ENCODE measurements around the gene PITX1.

GRCh38 chr5:135015942-135016341, 18.1 kb downstream of the PITX1 start:
- TF ChIP-seq, protein P1, sequence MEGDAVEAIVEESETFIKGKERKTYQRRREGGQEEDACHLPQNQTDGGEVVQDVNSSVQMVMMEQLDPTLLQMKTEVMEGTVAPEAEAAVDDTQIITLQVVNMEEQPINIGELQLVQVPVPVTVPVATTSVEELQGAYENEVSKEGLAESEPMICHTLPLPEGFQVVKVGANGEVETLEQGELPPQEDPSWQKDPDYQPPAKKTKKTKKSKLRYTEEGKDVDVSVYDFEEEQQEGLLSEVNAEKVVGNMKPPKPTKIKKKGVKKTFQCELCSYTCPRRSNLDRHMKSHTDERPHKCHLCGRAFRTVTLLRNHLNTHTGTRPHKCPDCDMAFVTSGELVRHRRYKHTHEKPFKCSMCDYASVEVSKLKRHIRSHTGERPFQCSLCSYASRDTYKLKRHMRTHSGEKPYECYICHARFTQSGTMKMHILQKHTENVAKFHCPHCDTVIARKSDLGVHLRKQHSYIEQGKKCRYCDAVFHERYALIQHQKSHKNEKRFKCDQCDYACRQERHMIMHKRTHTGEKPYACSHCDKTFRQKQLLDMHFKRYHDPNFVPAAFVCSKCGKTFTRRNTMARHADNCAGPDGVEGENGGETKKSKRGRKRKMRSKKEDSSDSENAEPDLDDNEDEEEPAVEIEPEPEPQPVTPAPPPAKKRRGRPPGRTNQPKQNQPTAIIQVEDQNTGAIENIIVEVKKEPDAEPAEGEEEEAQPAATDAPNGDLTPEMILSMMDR (IDR thresholded peaks at IDR 0.05), result no peak
- TF ChIP-seq POLR2A (IDR thresholded peaks at IDR 0.05), result no peak

Measured in right lobe of liver (tissue), 4 donors.